OCI-LY1 (cell line): Measurements from ENCODE around the gene IMPA2.

ENCODE experiments used
- H2AFZ ChIP-seq: fragments of 200-600 bp; sonication (generic), shearing (Covaris generic); 2 replicates; pipeline ENCODE4 v1.6.0; 2014; ENCODE audit warnings: antibody characterized with exemption, mild to moderate bottlenecking, low read length
- H3F3A ChIP-seq: fragments of 200-600 bp; sonication (generic), shearing (Covaris generic); 2 replicates; pipeline ENCODE4 v1.6.0; 2014; ENCODE audit warnings: mild to moderate bottlenecking, antibody characterized with exemption, low read length, moderate library complexity; ENCODE audit not compliant: insufficient read depth
- H3K27ac ChIP-seq: fragments of 200-600 bp; sonication (generic); 2 replicates; pipeline ENCODE4 v1.5.1; 2014; ENCODE audit warnings: low read length, mixed run types, mild to moderate bottlenecking, low read depth; ENCODE audit not compliant: poor library complexity, severe bottlenecking
- H3K27me3 ChIP-seq: fragments of 200-600 bp; sonication (generic); 2 replicates; pipeline ENCODE4 v1.6.0; 2014; ENCODE audit warnings: antibody characterized with exemption, mild to moderate bottlenecking, low read length, moderate library complexity; ENCODE audit not compliant: insufficient read depth
- H3K36me3 ChIP-seq: fragments of 200-600 bp; sonication (generic); 2 replicates; pipeline ENCODE4 v1.6.1; 2014; ENCODE audit warnings: mild to moderate bottlenecking, antibody characterized with exemption, low read length, moderate library complexity, mixed read lengths; ENCODE audit not compliant: insufficient read depth
- H3K4me1 ChIP-seq: fragments of 200-600 bp; sonication (generic); 2 replicates; pipeline ENCODE4 v1.5.1; 2014; ENCODE audit warnings: mild to moderate bottlenecking, low read length, moderate library complexity; ENCODE audit not compliant: insufficient read depth, severe bottlenecking
- H3K4me2 ChIP-seq: fragments of 200-600 bp; sonication (generic), shearing (Covaris generic); 2 replicates; pipeline ENCODE4 v1.6.1; 2014; ENCODE audit warnings: low read length
- H3K4me3 ChIP-seq: fragments of 200-600 bp; sonication (generic); 2 replicates; pipeline ENCODE4 v1.5.1; 2014; ENCODE audit warnings: low read length, low read depth, mild to moderate bottlenecking, mixed read lengths; ENCODE audit not compliant: poor library complexity, severe bottlenecking
- H3K79me2 ChIP-seq: fragments of 200-600 bp; shearing (Covaris generic); 2 replicates; pipeline ENCODE4 v1.6.1; 2016; ENCODE audit warnings: mixed run types, low read length, mixed read lengths; ENCODE audit not compliant: insufficient read depth
- H3K9ac ChIP-seq: fragments of 200-600 bp; sonication (generic), shearing (Covaris generic); 2 replicates; pipeline ENCODE4 v1.6.1; 2014; ENCODE audit warnings: mild to moderate bottlenecking, low read length, mixed read lengths
- H3K9me2 ChIP-seq: fragments of 200-600 bp; sonication (generic), shearing (Covaris generic); 2 replicates; pipeline ENCODE4 v1.6.1; 2014; ENCODE audit warnings: low read depth, mild to moderate bottlenecking, low read length, mixed read lengths
- H3K9me3 ChIP-seq: fragments of 200-600 bp; shearing (Covaris generic); 2 replicates; pipeline ENCODE4 v1.6.1; 2014; ENCODE audit warnings: low read length, mixed read lengths
- H4K20me1 ChIP-seq: fragments of 200-600 bp; sonication (generic), shearing (Covaris generic); 2 replicates; pipeline ENCODE4 v1.6.0; 2016; ENCODE audit warnings: mild to moderate bottlenecking, low read length; ENCODE audit not compliant: insufficient read depth
- CTCF ChIP-seq: fragments of 200-600 bp; sonication (generic), shearing (Covaris generic); IDR thresholded peaks from 2 replicates; pipeline ENCODE4 v1.5.1; 2017; ENCODE audit warnings: mild to moderate bottlenecking, antibody characterized with exemption, low read length, moderate library complexity, mixed read lengths
- EZH2 ChIP-seq: fragments of 200-600 bp; sonication (generic), shearing (Covaris generic); IDR thresholded peaks from 2 replicates; pipeline ENCODE4 v1.8.0; 2017; ENCODE audit warnings: borderline replicate concordance, mixed run types, mild to moderate bottlenecking, antibody characterized with exemption, low read length, moderate library complexity, mixed read lengths

Gene IMPA2

GRCh38 chr18:12062974-12063373 lies 81.7 kb downstream of the IMPA2 start:
- Histone ChIP-seq H3K4me1 (no peaks in the 10 kb centered on the region), H3K4me2 (no peak overlapping the region), H3K9me3 (no peaks in the 10 kb centered on the region), H3K79me2 (no peaks in the 10 kb centered on the region), H3K27me3 (no peaks in the 10 kb centered on the region), H3K27ac (no peak overlapping the region), H4K20me1 (no peaks in the 10 kb centered on the region), H3K4me3 (no peak overlapping the region), H3F3A (no peaks in the 10 kb centered on the region), H2AFZ (no peak overlapping the region), H3K9ac (no peak overlapping the region), H3K36me3 (no peaks in the 10 kb centered on the region), H3K9me2 (no peaks in the 10 kb centered on the region)
- TF ChIP-seq CTCF = no peak
- no peak for TF ChIP-seq EZH2

GRCh38 chr18:12064086-12064763 lies 82.9 kb downstream of the IMPA2 start:
- H4K20me1 ChIP-seq = no peaks in the 10 kb centered on the region
- no peaks in the 10 kb centered on the region for H3F3A ChIP-seq
- H3K9me3 ChIP-seq = no peaks in the 10 kb centered on the region
- H3K27me3 ChIP-seq = no peaks in the 10 kb centered on the region
- TF ChIP-seq CTCF (no peak), EZH2 (no peak)
- H3K4me3 ChIP-seq = no peak overlapping the region
- no peaks in the 10 kb centered on the region for H3K79me2 ChIP-seq
- no peak overlapping the region for H3K9ac ChIP-seq
- no peak overlapping the region for H2AFZ ChIP-seq
- no peak overlapping the region for H3K4me2 ChIP-seq
- H3K4me1 ChIP-seq = no peaks in the 10 kb centered on the region
- no peaks in the 10 kb centered on the region for H3K36me3 ChIP-seq
- H3K27ac ChIP-seq = no peak overlapping the region
- H3K9me2 ChIP-seq = no peaks in the 10 kb centered on the region

- Histone ChIP-seq H3K4me1 (no peaks in the 10 kb centered on the region), H2AFZ (no peak overlapping the region), H3K4me3 (no peak overlapping the region), H3K27me3 (no peaks in the 10 kb centered on the region), H3K27ac (no peak overlapping the region), H3K9ac (no peak overlapping the region), H3K9me3 (no peaks in the 10 kb centered on the region), H3K79me2 (no peaks in the 10 kb centered on the region), H3K36me3 (no peaks in the 10 kb centered on the region), H3K9me2 (no peaks in the 10 kb centered on the region), H4K20me1 (no peaks in the 10 kb centered on the region), H3F3A (no peaks in the 10 kb centered on the region), H3K4me2 (no peak overlapping the region)
- TF ChIP-seq CTCF (no peak), EZH2 (no peak)
These were observed 84.1 kb downstream of the IMPA2 start for GRCh38 chr18:12065397-12065796.
